ENCODE measurements around the gene TCEANC2. TPM values are rescaled to one million over a fixed set of nuclear protein-coding genes. Genes with fewer than 3 reads are reported as not detected.

The TCEANC2 gene
- total and polyA plus RNA-seq, 2 donors (not counting 3 experiments of a cell fraction or from before 2014, with no cell fraction given): 3.2 to 6.1 TPM

DNA sequence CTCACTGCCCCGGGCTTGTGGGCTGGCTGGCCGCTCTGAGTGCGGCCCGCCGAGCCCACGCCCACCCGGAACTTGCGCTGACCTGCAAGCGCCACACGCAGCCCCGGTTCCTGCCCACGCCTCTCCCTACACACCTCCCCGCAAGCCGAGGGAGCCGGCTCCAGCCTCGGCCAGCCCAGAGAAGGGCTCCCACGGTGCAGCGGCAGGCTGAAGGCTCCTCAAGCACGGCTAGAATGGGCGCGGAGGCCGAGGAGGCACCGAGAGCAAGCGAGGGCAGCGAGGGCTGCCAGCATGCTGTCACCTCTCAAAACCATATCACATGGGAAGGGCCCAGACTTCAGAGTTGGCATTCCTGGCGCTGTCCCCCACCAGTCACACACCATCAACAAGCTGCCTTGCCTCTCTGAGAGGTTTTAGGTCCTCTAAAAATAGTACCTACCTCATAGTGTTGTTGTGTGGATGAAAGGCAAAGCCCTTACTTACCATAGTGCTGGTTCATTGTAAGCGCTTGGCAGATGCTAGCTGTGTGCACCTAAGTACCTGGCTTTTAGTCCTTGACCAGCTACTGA, 48.8 kb upstream of the TCEANC2 start:
- H3K79me2 ChIP-seq (ENCODE audit: control insufficient read depth, insufficient read depth, low read length): no peaks in the 10 kb centered on the region
- FAIRE-seq (no peak), DNase-seq (ENCODE audit: low read depth, low spot score) (no peak)
- no peak overlapping the region for H3K4me2 ChIP-seq (ENCODE audit: insufficient read depth, low read length)
- dilution Hi-C loops (cut with MboI; ENCODE audit: extremely low pct_ligation_motif_present, low sequenced_read_pairs): no loop called here
- no peaks in the 10 kb centered on the region for H3K36me3 ChIP-seq (ENCODE audit: control insufficient read depth in 2 of 2, extremely low read depth in 1 of 2, insufficient read depth in 2 of 2, low read length in 2 of 2)
- no peaks in the 10 kb centered on the region for H3K4me1 ChIP-seq (ENCODE audit: control insufficient read depth, extremely low read depth, insufficient read depth, low read length)
- intact Hi-C loops (cut with micrococcal nuclease): no loop called here
- ChIA-PET CTCF (interaction anchor here (2.6 kb wide), 1 partner anchor 13 kb away, joined by 6 read pairs; no protein-coding TSS in a partner anchor), POLR2A (no interaction called here)
- BruUV-seq (replicated peaks): no TSS peak
- H3K27ac ChIP-seq (ENCODE audit: insufficient read depth, low read depth, low read length): no peak overlapping the region
- no peak overlapping the region for H3K9ac ChIP-seq (replicated peaks; ENCODE audit: extremely low read depth, insufficient read depth, low read length)
- no peak overlapping the region for H3K4me3 ChIP-seq (replicated peaks in 1 of 3; ENCODE audit: insufficient read depth in 1 of 3, low read depth in 1 of 3, low read length in 3 of 3)
- TF ChIP-seq, protein P1, sequence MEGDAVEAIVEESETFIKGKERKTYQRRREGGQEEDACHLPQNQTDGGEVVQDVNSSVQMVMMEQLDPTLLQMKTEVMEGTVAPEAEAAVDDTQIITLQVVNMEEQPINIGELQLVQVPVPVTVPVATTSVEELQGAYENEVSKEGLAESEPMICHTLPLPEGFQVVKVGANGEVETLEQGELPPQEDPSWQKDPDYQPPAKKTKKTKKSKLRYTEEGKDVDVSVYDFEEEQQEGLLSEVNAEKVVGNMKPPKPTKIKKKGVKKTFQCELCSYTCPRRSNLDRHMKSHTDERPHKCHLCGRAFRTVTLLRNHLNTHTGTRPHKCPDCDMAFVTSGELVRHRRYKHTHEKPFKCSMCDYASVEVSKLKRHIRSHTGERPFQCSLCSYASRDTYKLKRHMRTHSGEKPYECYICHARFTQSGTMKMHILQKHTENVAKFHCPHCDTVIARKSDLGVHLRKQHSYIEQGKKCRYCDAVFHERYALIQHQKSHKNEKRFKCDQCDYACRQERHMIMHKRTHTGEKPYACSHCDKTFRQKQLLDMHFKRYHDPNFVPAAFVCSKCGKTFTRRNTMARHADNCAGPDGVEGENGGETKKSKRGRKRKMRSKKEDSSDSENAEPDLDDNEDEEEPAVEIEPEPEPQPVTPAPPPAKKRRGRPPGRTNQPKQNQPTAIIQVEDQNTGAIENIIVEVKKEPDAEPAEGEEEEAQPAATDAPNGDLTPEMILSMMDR (IDR thresholded peaks at IDR 0.05; ENCODE audit: extremely low read depth in 1 of 2, insufficient read depth in 1 of 2, low read depth in 1 of 2, low read length in 2 of 2): no peak
- no peak for TF ChIP-seq JUN (IDR thresholded peaks at IDR 0.05; ENCODE audit: borderline replicate concordance, insufficient read depth, insufficient read length, low read depth)
- H3K27me3 ChIP-seq (ENCODE audit: control insufficient read depth in 2 of 2, insufficient read depth in 2 of 2, low read length in 2 of 2): peaks cover 0 to 4% of the 10 kb centered on the region in 2 experiments
- H4K20me1 ChIP-seq (replicated peaks; ENCODE audit: control insufficient read depth, extremely low read depth, insufficient read depth, low read length): no peaks in the 10 kb centered on the region
- no peak overlapping the region for H2AFZ ChIP-seq (ENCODE audit: low read depth, low read length)
- no peaks in the 10 kb centered on the region for H3K9me3 ChIP-seq (replicated peaks; ENCODE audit: control insufficient read depth, insufficient read depth, low read length)
- H3K9me1 ChIP-seq (replicated peaks; ENCODE audit: control insufficient read depth, extremely low read depth, insufficient read depth, low read length): no peaks in the 10 kb centered on the region

- no peak overlapping the region for H3K4me3 ChIP-seq (replicated peaks in 1 of 3; ENCODE audit: insufficient read depth in 1 of 3, low read depth in 1 of 3, low read length in 3 of 3)
- no peak overlapping the region for H3K4me2 ChIP-seq (ENCODE audit: insufficient read depth, low read length)
- H3K36me3 ChIP-seq (ENCODE audit: control insufficient read depth in 2 of 2, extremely low read depth in 1 of 2, insufficient read depth in 2 of 2, low read length in 2 of 2): no peaks in the 10 kb centered on the region
- DNase-seq (ENCODE audit: low read depth, low spot score) (no peak), FAIRE-seq (no peak)
- no peaks in the 10 kb centered on the region for H3K79me2 ChIP-seq (ENCODE audit: control insufficient read depth, insufficient read depth, low read length)
- intact Hi-C loops (cut with micrococcal nuclease): no loop called here
- dilution Hi-C loops (cut with MboI; ENCODE audit: extremely low pct_ligation_motif_present, low sequenced_read_pairs): no loop called here
- no peak overlapping the region for H3K27ac ChIP-seq (ENCODE audit: insufficient read depth, low read depth, low read length)
- peaks cover 0 to 4% of the 10 kb centered on the region in 2 experiments for H3K27me3 ChIP-seq (ENCODE audit: control insufficient read depth in 2 of 2, insufficient read depth in 2 of 2, low read length in 2 of 2)
- TF ChIP-seq POLR2A (IDR thresholded peaks at IDR 0.05; ENCODE audit: low read depth, low read length): no peak
- no peak for TF ChIP-seq FOS (IDR thresholded peaks at IDR 0.05; ENCODE audit: borderline replicate concordance, insufficient read depth, low read length)
- TF ChIP-seq, protein P1 (IDR thresholded peaks at IDR 0.05; ENCODE audit: extremely low read depth in 1 of 2, insufficient read depth in 1 of 2, low read depth in 1 of 2, low read length in 2 of 2): no peak
- TF ChIP-seq EZH2 (IDR thresholded peaks at IDR 0.05; ENCODE audit: borderline replicate concordance, low read depth, low read length, severe bottlenecking): no peak
- no peak for TF ChIP-seq POLR2AphosphoS5 (IDR thresholded peaks at IDR 0.05; ENCODE audit: insufficient read depth, low read depth, low read length)
- TF ChIP-seq MYC (IDR thresholded peaks at IDR 0.05; ENCODE audit: low read depth, low read length): no peak
- no peak for TF ChIP-seq GATA2 (IDR thresholded peaks at IDR 0.05; ENCODE audit: insufficient read depth, insufficient read length, low read depth, low read length)
- no peak for TF ChIP-seq MAX (IDR thresholded peaks at IDR 0.05; ENCODE audit: insufficient read depth, insufficient read length)
- TF ChIP-seq JUN (IDR thresholded peaks at IDR 0.05; ENCODE audit: borderline replicate concordance, insufficient read depth, insufficient read length, low read depth): no peak
- no peak overlapping the region for H2AFZ ChIP-seq (ENCODE audit: low read depth, low read length)
- H3K4me1 ChIP-seq (ENCODE audit: control insufficient read depth, extremely low read depth, insufficient read depth, low read length): no peaks in the 10 kb centered on the region
- POLR2A ChIA-PET: no interaction called here
- H3K9ac ChIP-seq (replicated peaks; ENCODE audit: extremely low read depth, insufficient read depth, low read length): no peak overlapping the region
- CTCF ChIA-PET: interaction anchor here (0.8 to 2.1 kb wide), 2 partner anchors 14 to 17 kb away, joined by 3 to 10 read pairs; no protein-coding TSS in a partner anchor
- no peaks in the 10 kb centered on the region for H3K9me3 ChIP-seq (replicated peaks; ENCODE audit: control insufficient read depth, insufficient read depth, low read length)
- H4K20me1 ChIP-seq (replicated peaks; ENCODE audit: control insufficient read depth, extremely low read depth, insufficient read depth, low read length): no peaks in the 10 kb centered on the region
- BruUV-seq (replicated peaks): no TSS peak
- H3K9me1 ChIP-seq (replicated peaks; ENCODE audit: control insufficient read depth, extremely low read depth, insufficient read depth, low read length): no peaks in the 10 kb centered on the region
Observed at GRCh38 chr1:54006508-54006907, 46.9 kb upstream of the TCEANC2 start.
